Smooth muscle cell (in vitro differentiated cells): ENCODE measurements around the gene TAF8. TPM values are rescaled to one million over a fixed set of nuclear protein-coding genes. Genes with fewer than 3 reads are reported as not detected.

ENCODE experiments used
- DNase-seq: peaks from one replicate; lab custom pipeline; 2025; ENCODE audit not compliant: unreplicated experiment; lab: John Stamatoyannopoulos, UW
- H2AFZ ChIP-seq: fragments of 200-600 bp; sonication (generic); 2 replicates; pipeline ENCODE4 v1.6.0; 2016; ENCODE audit warnings: antibody characterized with exemption, low read depth, mild to moderate bottlenecking
- H3F3A ChIP-seq: fragments of 200-600 bp; sonication (generic); 2 replicates; pipeline ENCODE4 v1.6.0; 2017; ENCODE audit warnings: antibody characterized with exemption, low read depth
- H3K27ac ChIP-seq: fragments of 200-600 bp; sonication (generic); 2 replicates; pipeline ENCODE4 v1.5.1; 2016; ENCODE audit warnings: low read depth, mild to moderate bottlenecking
- H3K27me3 ChIP-seq: fragments of 200-600 bp; sonication (generic); 2 replicates; pipeline ENCODE4 v1.6.1; 2016; ENCODE audit warnings: low read depth, mild to moderate bottlenecking
- H3K36me3 ChIP-seq: fragments of 200-600 bp; sonication (generic); 2 replicates; pipeline ENCODE4 v1.5.1; 2016; ENCODE audit warnings: low read depth
- H3K4me1 ChIP-seq: fragments of 200-600 bp; sonication (generic); 2 replicates; pipeline ENCODE4 v1.5.1; 2016; ENCODE audit warnings: low read depth
- H3K4me2 ChIP-seq: fragments of 200-600 bp; sonication (generic); 2 replicates; pipeline ENCODE4 v1.6.0; 2016; ENCODE audit warnings: mild to moderate bottlenecking
- H3K4me3 ChIP-seq: fragments of 200-600 bp; sonication (generic); 2 replicates; pipeline ENCODE4 v1.5.1; 2016; ENCODE audit warnings: mild to moderate bottlenecking
- H3K79me2 ChIP-seq: fragments of 200-600 bp; sonication (generic); 2 replicates; pipeline ENCODE4 v1.6.0; 2016; ENCODE audit warnings: low read depth, mild to moderate bottlenecking
- H3K9ac ChIP-seq: fragments of 200-600 bp; sonication (generic); 2 replicates; pipeline ENCODE4 v1.6.0; 2016; ENCODE audit warnings: low read depth
- H3K9me3 ChIP-seq: fragments of 200-600 bp; sonication (generic); replicated peaks from 2 replicates; pipeline ENCODE4 v1.5.1; 2016; ENCODE audit warnings: low read depth
- H4K20me1 ChIP-seq: fragments of 200-600 bp; sonication (generic); 2 replicates; pipeline ENCODE4 v1.6.0; 2016; ENCODE audit warnings: low read depth
- WGBS: methylation state at CpG from one replicate; pipeline ENCODE4 v1.1.7; 2016; ENCODE audit warnings: low lambda C conversion rate; 5-methylcytosine and 5-hydroxymethylcytosine counted together
- polyA plus RNA-seq: library from polyadenylated mRNA; unstranded; fragments of >200 nt; fragmentation: Nextera tagmentation; extraction: Ambion mirVana; gene quantifications from 2 replicates; pipeline ENCODE4 v1.2.1, GENCODE V29; 2016
- total RNA-seq: library from RNA; depleted of rRNA; stranded (reverse); fragments of >200 nt; gene quantifications from 2 replicates; pipeline ENCODE4 v1.2.3, GENCODE V29; 2014
- TF ChIP-seq, protein P1 (sequence below): fragments of 200-600 bp; sonication (generic); IDR thresholded peaks from 2 replicates; pipeline ENCODE4 v1.5.1; 2017; ENCODE audit warnings: borderline replicate concordance, mild to moderate bottlenecking, antibody characterized with exemption; ENCODE audit not compliant: insufficient read depth, poor library complexity, severe bottlenecking

Gene TAF8
- total and polyA plus RNA-seq, 2 experiments from 2014 or later = 8.1 to 9.8 TPM

DNA sequence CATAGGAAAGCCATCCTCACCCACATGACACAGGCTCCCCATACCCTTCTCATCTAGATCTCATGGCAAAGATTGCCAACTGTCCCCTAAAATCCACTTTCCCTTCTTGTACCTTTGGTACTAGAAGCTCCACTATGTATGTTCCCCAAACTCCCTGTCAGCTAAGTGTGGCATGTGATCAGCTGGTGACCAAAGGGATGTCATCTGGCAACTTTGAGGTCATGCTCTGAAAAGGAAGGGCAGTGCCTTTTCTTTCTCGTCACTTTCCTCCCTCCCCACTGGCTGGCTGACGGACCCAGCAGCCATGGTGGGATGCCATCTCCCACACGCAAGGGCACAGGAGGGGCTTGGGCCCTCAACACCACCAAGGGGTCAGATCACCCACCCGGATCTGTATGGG, 23.8 kb upstream of the TAF8 start:
- 100% methylated on average over 4 of the region's 4 CpGs for WGBS
- TF ChIP-seq, protein P1, sequence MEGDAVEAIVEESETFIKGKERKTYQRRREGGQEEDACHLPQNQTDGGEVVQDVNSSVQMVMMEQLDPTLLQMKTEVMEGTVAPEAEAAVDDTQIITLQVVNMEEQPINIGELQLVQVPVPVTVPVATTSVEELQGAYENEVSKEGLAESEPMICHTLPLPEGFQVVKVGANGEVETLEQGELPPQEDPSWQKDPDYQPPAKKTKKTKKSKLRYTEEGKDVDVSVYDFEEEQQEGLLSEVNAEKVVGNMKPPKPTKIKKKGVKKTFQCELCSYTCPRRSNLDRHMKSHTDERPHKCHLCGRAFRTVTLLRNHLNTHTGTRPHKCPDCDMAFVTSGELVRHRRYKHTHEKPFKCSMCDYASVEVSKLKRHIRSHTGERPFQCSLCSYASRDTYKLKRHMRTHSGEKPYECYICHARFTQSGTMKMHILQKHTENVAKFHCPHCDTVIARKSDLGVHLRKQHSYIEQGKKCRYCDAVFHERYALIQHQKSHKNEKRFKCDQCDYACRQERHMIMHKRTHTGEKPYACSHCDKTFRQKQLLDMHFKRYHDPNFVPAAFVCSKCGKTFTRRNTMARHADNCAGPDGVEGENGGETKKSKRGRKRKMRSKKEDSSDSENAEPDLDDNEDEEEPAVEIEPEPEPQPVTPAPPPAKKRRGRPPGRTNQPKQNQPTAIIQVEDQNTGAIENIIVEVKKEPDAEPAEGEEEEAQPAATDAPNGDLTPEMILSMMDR = no peak
- H3K9me3 ChIP-seq = no peaks in the 10 kb centered on the region

DNA sequence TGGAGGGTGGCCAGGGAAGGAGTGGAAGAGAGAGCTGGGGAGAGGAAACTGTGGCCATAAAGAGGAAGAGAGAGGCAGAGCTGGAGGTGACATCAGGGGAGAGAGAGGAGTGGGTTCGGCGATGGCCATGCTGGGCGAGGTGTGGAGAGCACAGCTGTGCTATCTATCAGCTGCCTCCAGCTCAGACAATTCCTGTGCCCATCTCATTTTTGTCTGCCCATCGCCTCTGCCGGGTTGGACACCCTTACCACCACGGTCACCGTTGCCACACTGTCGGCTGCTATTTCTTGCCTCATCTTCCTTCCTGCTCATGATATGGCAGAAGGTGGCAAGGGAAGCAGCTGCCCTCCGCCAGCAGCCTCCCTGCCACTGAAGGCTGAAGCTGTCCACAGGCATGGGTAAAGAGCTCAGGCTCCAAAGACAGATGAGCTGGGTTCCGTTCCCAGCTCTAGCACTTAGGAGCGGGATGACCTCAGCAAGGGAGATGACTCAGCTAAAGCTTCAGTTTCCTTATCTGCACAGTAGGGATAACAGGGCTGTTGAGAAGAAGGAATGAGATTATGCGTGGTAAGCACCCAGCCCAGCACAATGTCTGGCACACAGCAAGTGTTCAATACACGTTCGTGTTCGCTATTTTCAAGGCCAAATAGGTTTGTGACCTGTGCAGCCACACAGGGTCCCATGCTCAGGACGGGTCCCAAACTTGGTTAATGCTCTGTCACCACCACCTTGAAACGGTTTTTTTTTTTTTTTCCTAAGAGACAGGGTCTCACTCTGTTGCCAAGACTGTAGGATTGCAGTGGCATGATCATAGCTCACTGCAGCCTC, 21.9 kb upstream of the TAF8 start:
- Histone ChIP-seq H3K4me2 (peak overlapping the region; percentile 19), H2AFZ (no peak overlapping the region)

More for the DNA sequence above, 23.8 kb upstream of the TAF8 start:
- H3K4me1 ChIP-seq = peaks cover 3% of the 10 kb centered on the region
- no peaks in the 10 kb centered on the region for H3F3A ChIP-seq
- no peaks in the 10 kb centered on the region for H3K27me3 ChIP-seq
- H3K9ac ChIP-seq = no peak overlapping the region
- no peak overlapping the region for H3K27ac ChIP-seq
- H3K4me2 ChIP-seq = no peak overlapping the region
- no peak overlapping the region for H3K4me3 ChIP-seq
- no peak for DNase-seq
- H3K36me3 ChIP-seq = no peaks in the 10 kb centered on the region
- H4K20me1 ChIP-seq = no peaks in the 10 kb centered on the region
- no peaks in the 10 kb centered on the region for H3K79me2 ChIP-seq
- H2AFZ ChIP-seq = no peak overlapping the region

DNA sequence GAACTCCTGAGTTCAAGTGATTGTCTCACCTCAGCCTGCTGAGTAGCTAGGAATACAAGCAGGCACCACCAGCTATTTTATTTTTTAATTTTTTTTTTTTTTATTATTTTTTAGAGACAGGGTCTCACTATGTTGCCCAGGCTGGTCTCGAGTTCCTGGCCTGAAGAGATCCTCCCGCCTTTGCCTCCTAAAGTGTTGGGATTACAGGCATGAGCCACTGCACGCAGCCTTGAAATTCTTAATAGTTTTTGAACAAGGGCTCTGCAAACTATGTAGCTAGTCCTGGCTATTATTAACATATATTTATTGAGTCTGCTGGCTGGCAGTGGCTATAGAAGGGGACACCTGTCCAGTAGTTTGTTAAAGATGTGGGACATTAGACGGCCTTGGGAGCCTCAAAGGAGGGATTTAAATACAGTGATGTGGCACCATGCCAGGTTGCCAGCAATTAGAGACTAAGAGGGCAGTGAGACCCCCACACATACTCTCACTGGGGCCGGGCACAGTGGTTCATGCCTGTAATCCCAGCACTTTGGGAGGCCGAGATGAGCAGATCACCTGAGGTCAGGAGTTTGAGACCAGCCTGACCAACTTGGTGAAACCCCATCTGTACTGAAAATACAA, 21.1 kb upstream of the TAF8 start:
- Histone ChIP-seq H3K4me2 (peak overlapping the region; percentile 19), H2AFZ (no peak overlapping the region), H3K4me3 (no peak overlapping the region), H3K79me2 (no peaks in the 10 kb centered on the region), H3K27me3 (no peaks in the 10 kb centered on the region), H3K9me3 (no peaks in the 10 kb centered on the region), H4K20me1 (no peaks in the 10 kb centered on the region), H3K4me1 (peaks cover 3% of the 10 kb centered on the region), H3F3A (no peaks in the 10 kb centered on the region), H3K27ac (no peak overlapping the region), H3K36me3 (no peaks in the 10 kb centered on the region), H3K9ac (no peak overlapping the region)
- no peak for DNase-seq
- TF ChIP-seq, protein P1 = no peak
- 85% methylated on average over 6 of the region's 6 CpGs for WGBS

More for the DNA sequence above, 21.9 kb upstream of the TAF8 start:
- Histone ChIP-seq H3K36me3 (no peaks in the 10 kb centered on the region), H3K4me3 (no peak overlapping the region), H3F3A (no peaks in the 10 kb centered on the region), H3K79me2 (no peaks in the 10 kb centered on the region), H3K27ac (peak overlapping the region; percentile 36), H4K20me1 (no peaks in the 10 kb centered on the region), H3K27me3 (no peaks in the 10 kb centered on the region), H3K9ac (no peak overlapping the region), H3K9me3 (no peaks in the 10 kb centered on the region), H3K4me1 (peaks cover 3% of the 10 kb centered on the region)
- WGBS = 37% methylated on average over 17 of the region's 17 CpGs
- TF ChIP-seq, protein P1 = no peak
- no peak for DNase-seq
